HL-60/S4 treated with retinoic acid at 250 ng/mL for 4 days and 3 days (cell line): ENCODE measurements around the gene IFT27.

ENCODE experiments used
- in situ Hi-C: fragments of 300-500 bp; cut with MboI; formaldehyde crosslinking; loops from 2 replicates; pipeline ENCODE4 v1.7.0; 2022; ENCODE audit warnings: low sequenced_read_pairs

Gene IFT27

DNA sequence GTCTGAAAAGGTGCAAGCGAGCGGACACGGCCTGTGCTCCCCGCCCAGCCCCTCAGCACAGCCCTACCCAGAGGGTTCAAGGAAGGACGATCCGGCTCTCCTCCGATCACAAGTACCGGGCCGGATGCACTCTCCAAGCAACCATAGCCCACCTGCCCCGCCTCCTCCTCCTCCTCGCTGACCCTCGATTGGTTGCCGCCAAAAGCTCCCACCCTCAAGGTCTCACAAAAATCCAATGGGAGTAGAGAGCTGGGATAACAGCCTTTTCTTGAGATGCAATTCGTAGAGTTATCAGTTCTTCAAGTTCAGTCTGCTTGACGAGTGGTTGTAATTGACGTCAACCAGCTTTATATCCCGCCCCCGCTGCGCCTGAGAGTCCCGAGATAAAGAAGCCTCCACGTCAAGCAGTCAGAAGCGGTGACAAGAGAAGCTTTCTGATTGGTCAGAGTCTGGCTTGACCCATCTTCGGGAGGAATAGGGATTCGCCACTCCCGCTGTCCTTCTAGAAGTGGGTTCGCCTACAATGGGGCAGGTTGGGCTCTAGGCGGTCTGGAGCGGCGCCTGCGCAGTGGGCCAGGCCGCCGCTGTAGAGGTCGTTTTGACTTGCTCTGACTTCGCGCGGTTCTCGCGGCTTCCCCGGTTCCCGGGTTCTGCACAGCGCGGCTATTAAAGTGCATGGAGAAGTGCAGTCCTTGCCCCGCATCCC, at the start of gene IFT27:
Gene IFT27, minus strand, starts transcription at position 156 of the 706 bp plus-strand sequence. CDS start 412 bp downstream, outside the sequence.
- in situ Hi-C loops, result no loop called here

- in situ Hi-C loops, result no loop called here
These were observed 48.7 kb upstream of the IFT27 start for GRCh38 chr22:36824655-36825054.

DNA sequence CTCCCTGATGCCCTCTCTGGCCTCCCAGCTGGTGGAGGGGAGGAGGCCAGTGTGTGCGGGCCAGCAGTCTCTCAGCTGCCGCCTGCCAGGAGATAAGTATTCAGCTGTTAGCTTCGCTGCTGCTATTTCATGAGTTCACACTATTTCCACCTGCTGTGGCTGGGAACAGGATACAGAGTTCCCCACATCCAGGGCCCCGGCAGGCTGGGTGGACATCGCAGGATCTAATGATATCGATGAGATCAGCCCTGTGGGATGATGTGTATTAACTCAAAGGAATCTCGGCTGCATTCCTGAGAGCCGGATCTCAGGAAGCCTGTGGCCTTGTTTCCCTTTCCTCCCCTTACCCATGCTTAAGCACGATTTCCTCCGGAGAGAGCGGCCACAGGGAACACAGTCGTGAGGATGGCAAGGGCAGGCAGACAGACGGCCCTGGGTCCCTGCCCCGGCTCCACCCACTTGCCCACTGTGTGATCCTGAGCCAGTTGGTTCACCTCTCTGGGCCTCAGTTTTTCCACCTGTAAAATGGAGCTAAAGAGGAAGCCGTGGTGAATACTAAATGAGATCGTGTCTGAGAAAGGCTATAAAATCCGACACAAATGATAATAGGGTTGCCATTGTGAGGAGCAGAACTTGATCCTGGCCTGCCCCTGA, 47.4 kb upstream of the IFT27 start:
- in situ Hi-C loops, result no loop called here

- in situ Hi-C loops, result no loop called here
These were observed 46.7 kb upstream of the IFT27 start for GRCh38 chr22:36822581-36822980.

- in situ Hi-C loops, result no loop called here
These were observed 43.2 kb upstream of the IFT27 start for GRCh38 chr22:36819112-36819511.

- in situ Hi-C loops, result no loop called here
These were observed 42.2 kb upstream of the IFT27 start for GRCh38 chr22:36818010-36818642.

GRCh38 chr22:36817525-36817848, 41.6 kb upstream of the IFT27 start:
- in situ Hi-C loops, result no loop called here

DNA sequence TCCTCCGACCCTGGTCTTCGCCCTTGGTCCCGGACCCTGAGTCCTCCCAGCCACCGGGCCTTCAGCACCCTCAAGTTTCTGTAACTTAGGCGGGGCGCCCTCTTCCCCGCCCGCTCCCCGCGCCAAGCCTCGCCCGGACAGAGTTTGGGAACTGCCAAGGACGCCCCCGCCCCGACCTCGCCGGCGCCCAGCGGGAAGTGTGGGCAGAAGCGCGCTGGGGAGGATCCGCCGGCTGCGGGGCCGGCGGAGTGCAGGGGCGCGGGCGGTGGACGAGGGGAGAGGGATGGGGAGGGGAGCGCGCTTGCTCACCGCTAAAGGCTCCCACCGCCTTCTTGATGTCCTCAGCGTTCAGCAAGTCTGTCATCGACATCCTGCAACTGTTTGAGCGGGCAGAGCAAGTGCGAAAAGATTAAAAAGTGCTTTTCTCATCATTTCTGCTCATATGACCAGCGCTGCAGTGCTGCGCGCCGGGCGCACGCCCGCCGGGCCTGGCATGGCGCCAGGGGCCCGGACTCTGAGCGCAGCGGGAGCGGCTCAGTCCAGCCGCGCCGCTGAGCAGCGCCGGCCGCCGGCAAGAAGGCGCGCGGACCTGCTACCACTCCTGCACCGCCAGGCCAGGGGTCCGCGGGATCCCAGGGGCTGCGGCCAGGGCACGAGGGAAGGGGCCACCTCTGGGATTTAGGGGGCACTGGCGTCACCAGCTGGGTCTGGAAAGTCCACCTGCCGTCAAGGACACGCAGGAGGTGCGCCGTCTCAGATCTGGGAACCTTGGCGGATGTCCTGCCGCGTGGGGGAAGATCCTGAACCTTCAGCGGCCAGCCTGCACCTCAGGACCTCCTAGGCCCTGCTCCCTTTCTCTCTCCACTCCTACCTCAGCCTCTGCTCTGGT, 41.0 kb upstream of the IFT27 start, which contains the start of gene PVALB:
Gene PVALB, minus strand, starts transcription at position 400 of the 889 bp plus-strand sequence. Its CDS starts 30 bp downstream, at position 370.
- in situ Hi-C loops, result no loop called here

DNA sequence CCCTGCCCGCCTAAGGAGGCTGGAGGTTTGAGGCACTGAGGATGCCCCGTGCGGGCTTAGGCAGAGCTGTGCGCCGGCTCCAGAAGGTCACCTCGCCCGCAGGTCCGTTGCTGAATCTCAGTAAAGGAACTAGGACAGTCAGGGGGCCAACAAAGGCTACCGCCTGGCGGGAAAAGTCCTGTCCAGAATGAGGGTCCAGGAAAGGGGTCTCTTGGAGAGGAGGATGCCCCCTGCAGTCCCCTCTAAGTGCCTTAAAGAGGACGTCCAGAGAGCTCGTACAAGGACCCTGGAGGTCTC, 40.4 kb upstream of the IFT27 start:
- in situ Hi-C loops, result no loop called here

DNA sequence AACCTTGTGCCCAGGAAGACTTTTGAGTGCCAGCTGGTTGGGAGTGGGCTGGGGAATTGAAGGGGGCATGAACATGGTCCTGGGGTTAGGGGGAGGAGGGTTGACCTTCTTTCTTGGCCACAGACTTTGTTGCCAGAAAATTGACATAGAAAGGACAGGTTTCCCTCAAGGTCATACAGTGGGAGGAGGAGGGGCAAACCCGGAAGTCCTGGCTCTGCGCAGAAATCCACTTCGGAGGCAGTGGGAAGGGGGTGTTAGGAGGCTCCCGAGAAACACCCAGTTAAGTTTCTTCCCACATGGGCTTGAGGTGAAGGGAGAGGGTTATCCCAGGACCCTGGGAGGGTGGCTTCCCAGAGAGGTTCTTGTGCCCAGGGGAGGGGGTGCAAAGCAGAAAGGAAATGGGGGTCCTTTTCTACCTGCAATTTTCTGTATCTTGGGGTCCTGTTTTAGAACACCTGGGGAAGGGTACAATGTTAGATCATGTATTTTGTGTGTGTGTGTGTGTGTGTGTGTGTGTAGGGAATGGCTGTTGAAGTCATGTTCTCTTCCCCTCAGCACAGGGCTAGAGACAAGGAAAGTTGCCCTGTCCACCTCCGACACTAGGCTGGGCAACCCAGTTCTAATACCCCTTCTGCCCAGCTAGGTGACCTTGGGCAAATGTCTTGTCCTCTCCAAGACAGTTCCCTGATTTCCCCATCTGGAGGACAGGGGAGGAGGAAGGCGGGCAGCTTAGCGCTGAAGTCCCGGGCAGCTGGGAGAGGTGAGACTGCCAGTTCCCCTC, 39.8 kb upstream of the IFT27 start:
- in situ Hi-C loops, result no loop called here

DNA sequence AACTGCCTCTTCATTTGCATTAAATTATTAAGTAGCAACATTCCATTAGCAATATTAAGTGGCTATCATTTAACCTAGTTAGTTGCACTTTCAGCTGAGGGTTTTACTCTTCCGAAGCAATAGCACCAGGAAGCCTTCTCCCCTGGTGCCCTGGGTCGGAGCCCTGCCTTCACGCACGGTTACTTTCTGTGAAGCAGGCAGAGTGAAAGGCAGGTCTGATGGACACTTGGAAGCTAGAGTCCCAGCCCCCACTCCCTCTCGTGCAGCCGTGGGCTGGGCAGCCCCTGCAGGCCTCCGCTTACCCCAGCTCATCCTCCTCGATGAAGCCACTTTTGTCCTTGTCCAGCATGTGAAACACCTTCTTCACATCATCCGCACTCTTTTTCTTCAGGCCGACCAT, 38.9 kb upstream of the IFT27 start:
- in situ Hi-C loops, result no loop called here

DNA sequence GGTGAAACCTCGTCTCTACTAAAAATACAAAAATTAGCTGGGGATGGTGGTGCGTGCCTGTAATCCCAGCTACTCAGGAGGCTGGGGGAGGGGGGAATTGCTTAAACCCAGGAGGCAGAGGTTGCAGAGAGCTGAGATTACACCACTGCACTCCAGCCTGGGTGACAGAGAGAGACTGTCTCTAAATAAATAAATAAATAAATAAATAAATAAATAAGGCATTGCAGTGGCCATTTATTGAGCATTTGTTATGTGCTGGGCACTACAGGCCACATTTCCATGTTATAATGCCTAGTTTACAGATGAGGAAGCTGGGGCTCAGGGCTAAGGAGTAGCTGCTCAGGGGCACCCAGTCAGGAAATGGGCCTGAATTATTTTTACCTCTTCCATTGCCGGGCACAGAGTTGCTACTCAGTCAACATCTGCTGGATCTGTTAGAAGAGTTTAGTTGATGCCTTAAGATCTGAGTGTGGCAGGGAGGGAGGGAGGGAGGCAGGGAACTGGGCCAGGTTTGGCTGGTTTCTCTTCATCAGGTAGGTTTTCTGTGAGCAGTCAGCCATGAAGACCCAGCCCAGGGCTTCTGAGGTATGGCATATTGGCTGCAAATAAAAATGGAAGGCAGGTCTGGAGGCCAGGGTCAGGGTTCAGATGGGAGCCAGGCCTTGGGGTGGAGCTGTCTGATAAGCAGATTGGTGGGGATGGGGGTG, 35.3 kb upstream of the IFT27 start:
- in situ Hi-C loops, result no loop called here

- in situ Hi-C loops, result no loop called here
These were observed 33.4 kb upstream of the IFT27 start for GRCh38 chr22:36809351-36809750.

- in situ Hi-C loops, result no loop called here
These were observed 32.9 kb upstream of the IFT27 start for GRCh38 chr22:36808721-36809344.

- in situ Hi-C loops, result no loop called here
These were observed 31.7 kb upstream of the IFT27 start for GRCh38 chr22:36807627-36808026.

- in situ Hi-C loops, result no loop called here
These were observed 30.9 kb upstream of the IFT27 start for GRCh38 chr22:36806835-36807234.

GRCh38 chr22:36803358-36803757, 27.4 kb upstream of the IFT27 start:
- in situ Hi-C loops, result no loop called here

- in situ Hi-C loops, result no loop called here
These were observed 22.8 kb upstream of the IFT27 start for GRCh38 chr22:36798674-36799066.

- in situ Hi-C loops, result no loop called here
These were observed 22.2 kb upstream of the IFT27 start for GRCh38 chr22:36797911-36798673.
